CD4-positive, alpha-beta T cell (primary cell): ENCODE results near the gene AQP1. TPM values are rescaled to one million over a fixed set of nuclear protein-coding genes. Genes with fewer than 3 reads are reported as not detected.

Source experiments
- ATAC-seq: fragments of 200-7000 bp; cut with Tn5 transposase; one replicate; pipeline ENCODE4 v1.10.0; 2022; ENCODE audit warnings: mild to moderate bottlenecking; ENCODE audit not compliant: poor library complexity
- CTCF ChIA-PET: fragments of 350-600 bp; sonication (Branson Sonifier 250); formaldehyde crosslinking; loops from one replicate; lab custom pipeline; 2021; ENCODE audit warnings: antibody characterized with exemption, inconsistent platforms; lab: Charles Lee
- POLR2A ChIA-PET: fragments of 350-600 bp; sonication (Branson Sonifier 250); formaldehyde crosslinking; loops from one replicate; lab custom pipeline; 2021; ENCODE audit warnings: antibody characterized with exemption, inconsistent platforms; lab: Charles Lee
- DNase-seq, 14 experiments: peaks; one replicate each; pipeline ENCODE4 v3.0.0-alpha.2; 2013 to 2020; ENCODE audit warnings: mixed read lengths in 2 of 14
- H3K27ac ChIP-seq, 2 donors: one replicate each; pipeline versions ENCODE4 v1.5.1 to v1.7.0; 2013; ENCODE audit warnings: low read length in 2 of 2, low read depth in 1 of 2, mild to moderate bottlenecking in 1 of 2
- H3K27me3 ChIP-seq, 2 experiments: 1 replicate in 1 of 2; 2 replicates in 1 of 2; pipeline versions ENCODE4 v1.6.1 to v1.7.0; 2013; ENCODE audit warnings: low read length in 2 of 2, control low read depth in 1 of 2, mild to moderate bottlenecking in 1 of 2, moderate library complexity in 1 of 2; ENCODE audit not compliant: insufficient read depth in 2 of 2, control insufficient read depth in 1 of 2
- H3K36me3 ChIP-seq: one replicate; pipeline ENCODE4 v1.6.1; 2013; ENCODE audit warnings: low read length, control low read depth; ENCODE audit not compliant: insufficient read depth
- H3K4me1 ChIP-seq: one replicate; pipeline ENCODE4 v1.6.1; 2013; ENCODE audit warnings: low read length, control low read depth; ENCODE audit not compliant: insufficient read depth
- H3K4me3 ChIP-seq: one replicate; pipeline ENCODE4 v1.5.1; 2013; ENCODE audit warnings: mild to moderate bottlenecking, low read length, moderate library complexity
- H3K9me3 ChIP-seq, 2 experiments: 1 replicate in 1 of 2; 2 replicates in 1 of 2; pipeline versions ENCODE4 v1.6.1 to v1.7.0; 2013; ENCODE audit warnings: low read length in 2 of 2, mild to moderate bottlenecking in 2 of 2, control low read depth in 1 of 2, moderate library complexity in 1 of 2; ENCODE audit not compliant: control insufficient read depth in 1 of 2, insufficient read depth in 1 of 2
- H3K27ac Mint-ChIP-seq: one replicate; pipeline ENCODE4 v1.8.0; 2020; ENCODE audit warnings: mixed read lengths
- H3K27me3 Mint-ChIP-seq: one replicate; pipeline ENCODE4 v1.8.0; 2021; ENCODE audit warnings: mixed read lengths
- H3K36me3 Mint-ChIP-seq: one replicate; pipeline ENCODE4 v1.8.0; 2021; ENCODE audit warnings: low read depth, mixed read lengths
- H3K4me1 Mint-ChIP-seq: one replicate; pipeline ENCODE4 v1.8.0; 2021; ENCODE audit warnings: low read depth, mixed read lengths
- H3K4me3 Mint-ChIP-seq: one replicate; pipeline ENCODE4 v1.8.0; 2020; ENCODE audit warnings: mild to moderate bottlenecking, mixed read lengths
- H3K9me3 Mint-ChIP-seq: one replicate; pipeline ENCODE4 v1.8.0; 2020; ENCODE audit warnings: mixed read lengths
- CTCF ChIP-seq: fragments of 200-600 bp; IDR thresholded peaks from one replicate; pipeline ENCODE4 v1.8.0; 2022; ENCODE audit warnings: antibody characterized with exemption, mild to moderate bottlenecking
- intact Hi-C, 2 experiments: fragments of 100-400 bp; cut with DNase I in 1 of 2; cut with micrococcal nuclease in 1 of 2; formaldehyde crosslinking; loops; one replicate each; pipeline versions ENCODE4 v1.15.1 to v1.9.0; 2023 to 2025; cut with DNase I, micrococcal nuclease
- total RNA-seq, 174 experiments: library from RNA in 2 of 174; stranded (reverse) in 2 of 174; gene quantifications; one replicate each; pipeline ENCODE4 v1.2.3 and lab custom pipeline; 2021 to 2026

AQP1 gene
- total RNA-seq, 2 experiments from 2014 or later = 0.17 to 0.22 TPM

GRCh38 chr7:30969604-30969970, 57.9 kb downstream of the AQP1 start:
- Histone ChIP-seq H3K27me3 (peaks cover 0 to 3% of the 10 kb centered on the region in 2 experiments), H3K4me3 (no peak overlapping the region), H3K36me3 (no peaks in the 10 kb centered on the region), H3K4me1 (peaks cover under 1% of the 10 kb centered on the region), H3K9me3 (no peaks in the 10 kb centered on the region), H3K27ac (no peak overlapping the region)
- H3K36me3 Mint-ChIP-seq = no peaks in the 10 kb centered on the region
- ChIA-PET CTCF (no interaction called here), POLR2A (no interaction called here)
- intact Hi-C loops = no loop called here
- no peaks in the 10 kb centered on the region for H3K4me1 Mint-ChIP-seq
- DNase-seq (no peak), ATAC-seq (no peak)
- no peak overlapping the region for H3K4me3 Mint-ChIP-seq
- no peak overlapping the region for H3K27ac Mint-ChIP-seq
- no peak for TF ChIP-seq CTCF
- peaks cover 31% of the 10 kb centered on the region for H3K27me3 Mint-ChIP-seq
- H3K9me3 Mint-ChIP-seq = no peaks in the 10 kb centered on the region

DNA sequence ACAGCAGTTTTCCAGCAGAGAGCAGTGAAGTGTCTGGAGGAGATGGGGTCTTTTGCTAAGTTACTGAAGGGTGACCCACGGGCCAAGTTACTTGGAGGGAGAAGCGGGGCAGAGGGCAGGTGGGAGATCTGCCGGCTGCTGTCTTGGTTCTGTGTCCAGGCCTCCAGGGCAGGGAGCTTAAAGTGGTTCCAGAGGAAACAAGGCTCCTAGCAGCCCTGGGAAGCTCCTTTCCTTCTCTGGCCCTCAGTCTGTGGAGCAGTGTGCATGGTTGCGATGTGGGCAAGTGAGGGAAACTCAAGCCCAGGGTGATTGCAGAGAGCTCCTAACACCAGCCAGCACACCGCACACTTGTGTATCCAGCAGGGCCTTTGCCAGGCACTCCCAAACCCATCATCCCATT, 58.4 kb downstream of the AQP1 start:
- TF ChIP-seq CTCF = no peak
- no peaks in the 10 kb centered on the region for H3K4me1 Mint-ChIP-seq
- no peak overlapping the region for H3K27ac ChIP-seq
- peaks cover 3% of the 10 kb centered on the region for H3K4me1 ChIP-seq
- no peaks in the 10 kb centered on the region for H3K36me3 Mint-ChIP-seq
- H3K9me3 Mint-ChIP-seq = no peaks in the 10 kb centered on the region
- intact Hi-C loops = no loop called here
- H3K36me3 ChIP-seq = no peaks in the 10 kb centered on the region
- H3K27me3 ChIP-seq = peaks cover 0 to 4% of the 10 kb centered on the region in 2 experiments
- no peak overlapping the region for H3K4me3 ChIP-seq
- H3K4me3 Mint-ChIP-seq = no peak overlapping the region
- no peak overlapping the region for H3K27ac Mint-ChIP-seq
- no peak for ATAC-seq
- ChIA-PET CTCF (no interaction called here), POLR2A (no interaction called here)
- H3K27me3 Mint-ChIP-seq = peaks cover 31% of the 10 kb centered on the region
- DNase-seq = no peak
- H3K9me3 ChIP-seq = no peaks in the 10 kb centered on the region

GRCh38 chr7:30970594-30971094, 59.0 kb downstream of the AQP1 start:
- Mint-ChIP-seq H3K27me3 (peaks cover 31% of the 10 kb centered on the region), H3K4me3 (no peak overlapping the region), H3K36me3 (no peaks in the 10 kb centered on the region), H3K4me1 (no peaks in the 10 kb centered on the region), H3K27ac (no peak overlapping the region), H3K9me3 (no peaks in the 10 kb centered on the region)
- ChIA-PET CTCF (no interaction called here), POLR2A (no interaction called here)
- ATAC-seq = no peak
- Histone ChIP-seq H3K36me3 (no peaks in the 10 kb centered on the region), H3K4me3 (no peak overlapping the region), H3K4me1 (peaks cover 3% of the 10 kb centered on the region), H3K9me3 (no peaks in the 10 kb centered on the region), H3K27me3 (peaks cover 0 to 4% of the 10 kb centered on the region in 2 experiments), H3K27ac (no peak overlapping the region)
- no peak for DNase-seq
- intact Hi-C loops = no loop called here
- no peak for TF ChIP-seq CTCF
